Measurements from ENCODE around the gene DHX57.
"Not testable (repeated sequence)": the region's sequence is repeated elsewhere in the genome, so short reads cannot be mapped to it uniquely, and the experiment has no call there.

Gene DHX57

GRCh38 chr2:38795016-38795415 lies 80.7 kb downstream of the DHX57 start:
- not testable (repeated sequence) for DNase-seq

GRCh38 chr2:38794235-38794946 lies 81.3 kb downstream of the DHX57 start:
- DNase-seq: no peak

- no peak for DNase-seq
Observed at GRCh38 chr2:38793511-38793910, 82.2 kb downstream of the DHX57 start.

GRCh38 chr2:38792751-38793150 lies 83.0 kb downstream of the DHX57 start:
- no peak for DNase-seq

- DNase-seq: not testable (repeated sequence)
Observed at GRCh38 chr2:38792321-38792720, 83.4 kb downstream of the DHX57 start.

- no peak for DNase-seq
Observed at GRCh38 chr2:38791744-38792143, 84.0 kb downstream of the DHX57 start.

- no peak for DNase-seq
Observed at GRCh38 chr2:38789691-38790090, 86.0 kb downstream of the DHX57 start.

- DNase-seq: no peak
Observed at GRCh38 chr2:38788306-38788705, 87.4 kb downstream of the DHX57 start.

- no peak for DNase-seq
Observed at GRCh38 chr2:38783586-38783985, 92.1 kb downstream of the DHX57 start.

- DNase-seq: no peak
Observed at GRCh38 chr2:38778687-38779082, 97.0 kb downstream of the DHX57 start.

GRCh38 chr2:38776531-38776930 lies 99.2 kb downstream of the DHX57 start:
- DNase-seq: no peak

GRCh38 chr2:38775921-38776225 lies 99.9 kb downstream of the DHX57 start:
- DNase-seq: no peak

- DNase-seq: no peak
Observed at GRCh38 chr2:38775097-38775920, 100.4 kb downstream of the DHX57 start.

- DNase-seq: no peak
Observed at GRCh38 chr2:38771632-38772031, 104.1 kb downstream of the DHX57 start.

GRCh38 chr2:38765551-38765950 lies 110.2 kb downstream of the DHX57 start:
- DNase-seq: no peak

- no peak for DNase-seq
Observed at GRCh38 chr2:38765149-38765548, 110.6 kb downstream of the DHX57 start.

- no peak for DNase-seq
Observed at GRCh38 chr2:38763728-38764127, 112.0 kb downstream of the DHX57 start.

GRCh38 chr2:38763228-38763627 lies 112.5 kb downstream of the DHX57 start:
- DNase-seq: no peak

GRCh38 chr2:38755891-38756290 lies 119.8 kb downstream of the DHX57 start:
- not testable (repeated sequence) for DNase-seq

- DNase-seq: no peak
Observed at GRCh38 chr2:38754506-38754905, 121.2 kb downstream of the DHX57 start.

- DNase-seq: no peak
Observed at GRCh38 chr2:38754049-38754448, 121.7 kb downstream of the DHX57 start.

- DNase-seq: no peak
Observed at GRCh38 chr2:38751596-38752410, 123.9 kb downstream of the DHX57 start.

- peak; percentile 98 for DNase-seq
Observed at GRCh38 chr2:38750891-38751595, 124.7 kb downstream of the DHX57 start, which contains the start of gene SRSF7. TSS of gene SRSF7 (minus strand) at chr2:38751361. CDS start at chr2:38751256, 105 bp downstream.
